ENCODE results near the gene RHEX.

DNA sequence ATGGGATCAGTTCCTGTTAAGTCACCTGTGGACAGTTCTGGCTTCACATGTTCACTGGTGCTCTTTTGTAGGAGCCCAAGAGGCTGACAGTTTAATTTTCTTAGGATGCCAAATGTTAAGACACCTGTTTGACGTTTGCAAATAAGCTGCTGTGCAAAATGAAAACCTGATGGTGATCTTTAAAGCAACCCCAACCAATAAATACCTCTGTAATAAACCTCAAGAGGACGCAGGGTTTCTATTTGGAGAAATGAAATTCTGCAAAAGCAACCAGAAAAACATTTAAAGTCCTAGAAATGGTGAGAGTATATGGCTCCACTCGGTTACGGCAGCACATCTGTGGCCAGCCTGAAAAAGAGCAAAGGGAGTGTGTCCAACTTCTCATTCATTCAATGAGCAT lies 5.7 kb upstream of the RHEX start:
- TF ChIP-seq CTCF (IDR thresholded peaks at IDR 0.05) (no peak), EZH2 (IDR thresholded peaks at IDR 0.05; ENCODE audit: borderline replicate concordance, insufficient read depth, low read depth, low read length, poor library complexity, severe bottlenecking) (no peak)
